ENCODE results near the gene HIPK2.

The HIPK2 gene

GRCh38 chr7:139738101-139738489 lies 39.7 kb downstream of the HIPK2 start:
- DNase-seq, result no peak

DNA sequence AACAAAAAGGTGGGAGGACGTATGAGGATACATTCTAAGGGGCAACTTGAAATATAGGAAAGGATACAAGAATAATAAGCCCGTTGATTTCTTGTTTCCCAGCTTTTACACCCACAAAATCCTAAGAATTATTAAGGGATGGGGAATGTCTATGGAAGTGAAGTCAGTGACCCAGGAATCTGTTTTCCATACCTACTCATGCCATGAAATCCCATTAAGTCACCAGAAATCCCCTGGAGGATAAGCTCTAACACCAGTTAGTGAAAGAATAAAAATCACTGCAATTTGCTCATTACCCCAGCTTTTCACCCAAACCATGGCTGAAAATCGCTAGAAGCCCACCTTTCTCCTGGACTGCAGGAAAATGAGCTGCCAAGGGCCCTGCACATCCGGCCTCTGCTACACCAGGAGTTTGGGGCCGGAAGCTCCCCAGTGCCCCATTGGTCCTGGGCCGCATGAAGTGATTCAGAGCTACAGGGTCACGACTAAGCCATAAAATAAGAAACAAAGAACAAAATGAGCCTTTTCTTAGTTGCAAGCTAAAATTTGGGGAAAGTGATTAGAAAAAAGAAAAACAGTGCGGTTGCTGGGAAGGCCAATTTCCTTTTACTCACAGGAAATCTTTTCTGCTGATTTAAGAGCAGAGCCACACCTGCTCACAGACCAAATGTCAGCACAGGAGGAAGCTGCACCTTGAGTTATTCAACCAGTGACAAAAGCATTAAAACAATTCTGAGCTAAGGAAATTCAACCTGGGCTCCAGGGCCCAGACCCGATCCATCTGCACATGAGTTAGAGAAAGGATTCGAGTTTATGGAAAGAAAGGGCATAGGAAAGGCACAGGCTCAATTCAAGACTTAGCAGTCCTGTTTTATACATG lies 40.3 kb downstream of the HIPK2 start:
- H3K36me3 ChIP-seq (ENCODE audit: control insufficient read depth, insufficient read depth, low read length), result no peaks in the 10 kb centered on the region
- H3K27me3 ChIP-seq (replicated peaks; ENCODE audit: control insufficient read depth, insufficient read depth, low read length, poor library complexity, severe bottlenecking), result no peaks in the 10 kb centered on the region
- peaks cover 12% of the 10 kb centered on the region for H3K4me1 ChIP-seq (ENCODE audit: control insufficient read depth, insufficient read depth, low read length, poor library complexity, severe bottlenecking)
- DNase-seq, result no peak
- H3K27ac ChIP-seq (ENCODE audit: insufficient read depth, low read length, poor library complexity, severe bottlenecking), result no peak overlapping the region
- no peak overlapping the region for H3K4me3 ChIP-seq (ENCODE audit: insufficient read depth, low read depth, low read length, poor library complexity, severe bottlenecking)
- H3K9me3 ChIP-seq (ENCODE audit: control insufficient read depth, low read length), result no peaks in the 10 kb centered on the region

More at GRCh38 chr7:139738101-139738489, 39.7 kb downstream of the HIPK2 start:
- no peaks in the 10 kb centered on the region for H3K9me3 ChIP-seq (ENCODE audit: control insufficient read depth, low read length)
- H3K27me3 ChIP-seq (replicated peaks; ENCODE audit: control insufficient read depth, insufficient read depth, low read length, poor library complexity, severe bottlenecking), result no peaks in the 10 kb centered on the region
- no peaks in the 10 kb centered on the region for H3K36me3 ChIP-seq (ENCODE audit: control insufficient read depth, insufficient read depth, low read length)
- no peak overlapping the region for H3K4me3 ChIP-seq (ENCODE audit: insufficient read depth, low read depth, low read length, poor library complexity, severe bottlenecking)
- no peak overlapping the region for H3K27ac ChIP-seq (ENCODE audit: insufficient read depth, low read length, poor library complexity, severe bottlenecking)
- H3K4me1 ChIP-seq (ENCODE audit: control insufficient read depth, insufficient read depth, low read length, poor library complexity, severe bottlenecking), result peaks cover 12% of the 10 kb centered on the region

- Histone ChIP-seq H3K27ac (ENCODE audit: insufficient read depth, low read length, poor library complexity, severe bottlenecking) (no peak overlapping the region), H3K4me3 (ENCODE audit: insufficient read depth, low read depth, low read length, poor library complexity, severe bottlenecking) (no peak overlapping the region), H3K4me1 (ENCODE audit: control insufficient read depth, insufficient read depth, low read length, poor library complexity, severe bottlenecking) (peaks cover 12% of the 10 kb centered on the region), H3K36me3 (ENCODE audit: control insufficient read depth, insufficient read depth, low read length) (no peaks in the 10 kb centered on the region), H3K9me3 (ENCODE audit: control insufficient read depth, low read length) (no peaks in the 10 kb centered on the region), H3K27me3 (replicated peaks; ENCODE audit: control insufficient read depth, insufficient read depth, low read length, poor library complexity, severe bottlenecking) (no peaks in the 10 kb centered on the region)
- DNase-seq, result no peak
These were observed 41.7 kb downstream of the HIPK2 start for GRCh38 chr7:139735912-139736595.

- no peak overlapping the region for H3K4me3 ChIP-seq (ENCODE audit: insufficient read depth, low read depth, low read length, poor library complexity, severe bottlenecking)
- peaks cover 12% of the 10 kb centered on the region for H3K4me1 ChIP-seq (ENCODE audit: control insufficient read depth, insufficient read depth, low read length, poor library complexity, severe bottlenecking)
- H3K36me3 ChIP-seq (ENCODE audit: control insufficient read depth, insufficient read depth, low read length), result no peaks in the 10 kb centered on the region
- DNase-seq, result no peak
- no peaks in the 10 kb centered on the region for H3K9me3 ChIP-seq (ENCODE audit: control insufficient read depth, low read length)
- H3K27ac ChIP-seq (ENCODE audit: insufficient read depth, low read length, poor library complexity, severe bottlenecking), result no peak overlapping the region
- no peaks in the 10 kb centered on the region for H3K27me3 ChIP-seq (replicated peaks; ENCODE audit: control insufficient read depth, insufficient read depth, low read length, poor library complexity, severe bottlenecking)
These were observed 42.3 kb downstream of the HIPK2 start for GRCh38 chr7:139735466-139735865.

DNA sequence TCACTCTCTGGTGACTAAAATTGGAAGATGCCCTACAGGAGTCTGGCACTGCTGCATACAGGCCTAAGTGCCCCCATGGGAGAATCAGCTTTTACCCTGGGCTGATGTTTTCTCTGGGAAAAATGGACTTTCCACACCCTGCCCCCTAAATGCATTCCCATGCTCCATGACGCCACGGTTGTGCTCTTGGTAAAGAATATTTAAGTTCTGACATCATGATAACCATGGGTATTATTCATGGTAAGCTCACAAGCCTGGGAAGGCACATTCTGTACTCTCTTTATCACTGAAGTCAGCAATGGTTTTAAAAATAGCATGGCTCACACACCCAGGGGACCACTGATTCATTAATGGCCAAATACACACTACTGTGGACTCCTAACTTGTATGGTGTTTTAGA lies 43.4 kb downstream of the HIPK2 start:
- peaks cover 12% of the 10 kb centered on the region for H3K4me1 ChIP-seq (ENCODE audit: control insufficient read depth, insufficient read depth, low read length, poor library complexity, severe bottlenecking)
- no peak overlapping the region for H3K27ac ChIP-seq (ENCODE audit: insufficient read depth, low read length, poor library complexity, severe bottlenecking)
- no peak overlapping the region for H3K4me3 ChIP-seq (ENCODE audit: insufficient read depth, low read depth, low read length, poor library complexity, severe bottlenecking)
- H3K36me3 ChIP-seq (ENCODE audit: control insufficient read depth, insufficient read depth, low read length), result no peaks in the 10 kb centered on the region
- no peaks in the 10 kb centered on the region for H3K27me3 ChIP-seq (replicated peaks; ENCODE audit: control insufficient read depth, insufficient read depth, low read length, poor library complexity, severe bottlenecking)
- no peaks in the 10 kb centered on the region for H3K9me3 ChIP-seq (ENCODE audit: control insufficient read depth, low read length)
- no peak for DNase-seq

- Histone ChIP-seq H3K4me1 (ENCODE audit: control insufficient read depth, insufficient read depth, low read length, poor library complexity, severe bottlenecking) (peaks cover 12% of the 10 kb centered on the region), H3K27ac (ENCODE audit: insufficient read depth, low read length, poor library complexity, severe bottlenecking) (no peak overlapping the region), H3K9me3 (ENCODE audit: control insufficient read depth, low read length) (no peaks in the 10 kb centered on the region), H3K4me3 (ENCODE audit: insufficient read depth, low read depth, low read length, poor library complexity, severe bottlenecking) (no peak overlapping the region), H3K27me3 (replicated peaks; ENCODE audit: control insufficient read depth, insufficient read depth, low read length, poor library complexity, severe bottlenecking) (no peaks in the 10 kb centered on the region), H3K36me3 (ENCODE audit: control insufficient read depth, insufficient read depth, low read length) (no peaks in the 10 kb centered on the region)
- no peak for DNase-seq
These were observed 44.0 kb downstream of the HIPK2 start for GRCh38 chr7:139733751-139734150.

DNA sequence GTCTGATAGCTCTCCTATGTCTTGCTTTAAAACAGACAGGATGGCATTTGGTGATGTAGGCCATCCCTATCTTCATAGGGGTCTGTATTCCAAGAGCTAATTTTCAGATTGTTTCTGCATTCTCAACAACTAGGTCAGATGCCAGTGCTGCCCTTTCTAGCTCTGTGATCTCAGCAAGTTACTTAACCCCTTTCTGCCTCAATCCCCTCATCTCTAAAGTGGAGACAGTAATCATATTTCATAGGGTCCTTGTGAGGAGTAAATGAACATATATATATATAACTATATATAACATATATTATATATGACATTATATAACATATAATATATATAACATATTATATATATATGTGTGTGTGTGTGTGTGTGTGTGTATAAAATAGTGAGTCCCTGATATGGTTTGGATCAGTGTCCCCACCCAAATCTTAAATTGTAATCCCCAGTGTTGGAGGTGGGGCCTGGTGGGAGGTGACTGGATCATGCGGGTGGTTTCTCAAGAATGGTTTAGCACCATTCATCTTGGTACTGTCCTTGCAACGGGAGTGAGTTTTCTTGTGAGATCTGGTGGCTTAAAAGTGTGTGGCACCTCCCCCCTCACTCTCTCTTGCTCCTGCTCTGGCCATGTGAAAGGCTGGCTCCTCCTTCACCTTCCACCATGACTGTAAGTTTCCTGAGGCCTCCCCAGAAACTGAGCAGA lies 45.2 kb downstream of the HIPK2 start:
- Histone ChIP-seq H3K36me3 (ENCODE audit: control insufficient read depth, insufficient read depth, low read length) (no peaks in the 10 kb centered on the region), H3K4me1 (ENCODE audit: control insufficient read depth, insufficient read depth, low read length, poor library complexity, severe bottlenecking) (peaks cover 5% of the 10 kb centered on the region), H3K27ac (ENCODE audit: insufficient read depth, low read length, poor library complexity, severe bottlenecking) (no peak overlapping the region), H3K4me3 (ENCODE audit: insufficient read depth, low read depth, low read length, poor library complexity, severe bottlenecking) (no peak overlapping the region), H3K27me3 (replicated peaks; ENCODE audit: control insufficient read depth, insufficient read depth, low read length, poor library complexity, severe bottlenecking) (no peaks in the 10 kb centered on the region), H3K9me3 (ENCODE audit: control insufficient read depth, low read length) (no peaks in the 10 kb centered on the region)
- no peak for DNase-seq

- H3K27me3 ChIP-seq (replicated peaks; ENCODE audit: control insufficient read depth, insufficient read depth, low read length, poor library complexity, severe bottlenecking), result no peaks in the 10 kb centered on the region
- no peaks in the 10 kb centered on the region for H3K4me1 ChIP-seq (ENCODE audit: control insufficient read depth, insufficient read depth, low read length, poor library complexity, severe bottlenecking)
- no peaks in the 10 kb centered on the region for H3K36me3 ChIP-seq (ENCODE audit: control insufficient read depth, insufficient read depth, low read length)
- H3K9me3 ChIP-seq (ENCODE audit: control insufficient read depth, low read length), result no peaks in the 10 kb centered on the region
- H3K27ac ChIP-seq (ENCODE audit: insufficient read depth, low read length, poor library complexity, severe bottlenecking), result no peak overlapping the region
- H3K4me3 ChIP-seq (ENCODE audit: insufficient read depth, low read depth, low read length, poor library complexity, severe bottlenecking), result no peak overlapping the region
- DNase-seq, result no peak
These were observed 45.9 kb downstream of the HIPK2 start for GRCh38 chr7:139731802-139732470.

DNA sequence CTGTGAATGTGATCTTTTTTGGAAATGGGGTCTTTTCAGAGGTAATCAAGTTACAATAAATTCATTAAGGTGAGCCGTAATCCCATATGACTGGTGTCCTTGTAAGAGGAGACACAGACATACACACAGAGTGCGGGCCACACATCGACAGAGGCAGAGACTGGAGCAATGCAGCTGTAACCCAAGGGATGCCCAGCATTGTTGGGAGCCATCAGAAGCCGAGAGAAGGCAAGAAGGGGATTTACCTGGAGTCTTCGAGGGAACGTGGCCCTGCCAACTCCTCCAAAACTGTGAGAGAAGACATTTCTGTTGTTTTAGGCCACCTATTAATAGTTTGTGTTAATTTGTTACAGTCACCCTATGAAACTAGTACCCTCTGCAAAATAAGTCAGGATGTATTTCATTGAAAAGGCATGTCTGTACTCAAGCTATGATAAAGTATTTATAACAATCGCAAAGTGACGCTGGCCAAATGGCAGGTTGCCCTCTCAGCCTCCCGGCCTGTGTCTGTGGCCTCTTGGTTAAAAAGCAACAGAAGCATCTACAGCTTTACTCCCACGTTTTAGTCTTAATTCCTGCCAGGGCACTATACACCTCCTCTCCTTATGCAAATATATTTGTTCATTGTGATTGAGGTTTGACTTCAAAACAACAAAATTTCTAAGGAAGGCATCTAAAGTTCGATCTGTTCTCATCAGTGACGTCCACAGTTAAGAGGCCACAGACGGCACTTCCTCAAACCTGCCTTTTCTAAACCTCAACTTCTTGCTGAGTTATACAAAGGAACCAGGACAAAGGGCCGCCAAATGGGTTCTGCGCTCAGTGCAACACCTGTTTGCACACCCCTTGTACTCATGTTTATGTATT lies 46.8 kb downstream of the HIPK2 start:
- Histone ChIP-seq H3K9me3 (ENCODE audit: control insufficient read depth, low read length) (no peaks in the 10 kb centered on the region), H3K27ac (ENCODE audit: insufficient read depth, low read length, poor library complexity, severe bottlenecking) (no peak overlapping the region), H3K4me3 (ENCODE audit: insufficient read depth, low read depth, low read length, poor library complexity, severe bottlenecking) (no peak overlapping the region), H3K27me3 (replicated peaks; ENCODE audit: control insufficient read depth, insufficient read depth, low read length, poor library complexity, severe bottlenecking) (no peaks in the 10 kb centered on the region), H3K36me3 (ENCODE audit: control insufficient read depth, insufficient read depth, low read length) (no peaks in the 10 kb centered on the region), H3K4me1 (ENCODE audit: control insufficient read depth, insufficient read depth, low read length, poor library complexity, severe bottlenecking) (no peaks in the 10 kb centered on the region)
- peak in 1 of 3 donors; percentile 4 for DNase-seq
